ENCODE data around the gene GLIS2.

DNA sequence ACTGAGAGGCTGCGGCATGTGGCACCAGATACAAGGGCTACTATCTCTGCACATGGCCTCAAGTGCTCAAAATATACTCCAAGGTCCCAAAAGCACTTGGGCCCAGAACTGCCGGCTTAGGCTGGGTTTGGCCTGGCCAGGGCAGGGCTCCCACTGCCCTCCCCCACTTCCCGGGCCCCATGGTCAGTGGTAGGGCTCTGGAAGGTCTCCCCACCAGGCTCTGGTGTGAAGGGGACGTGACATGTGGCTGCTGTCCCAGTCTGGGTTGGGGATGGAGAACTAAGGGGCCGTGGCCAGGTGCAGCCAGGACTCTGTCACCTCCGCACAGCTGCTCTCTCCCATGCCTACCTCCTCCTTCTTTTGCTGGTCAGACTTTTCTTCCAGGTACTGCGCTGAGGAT, 41.0 kb downstream of the GLIS2 start:
- TF ChIP-seq GATA2 (IDR thresholded peaks at IDR 0.05; ENCODE audit: low read depth, low read length) (no peak), GATA3 (IDR thresholded peaks at IDR 0.05; ENCODE audit: low read depth, low read length) (no peak)

Data from SH-SY5Y (cell line).